Measurements from ENCODE around the gene TMEM79.
"Not testable (repeated sequence)": the region's sequence is repeated elsewhere in the genome, so short reads cannot be mapped to it uniquely, and the experiment has no call there.

Gene TMEM79

DNA sequence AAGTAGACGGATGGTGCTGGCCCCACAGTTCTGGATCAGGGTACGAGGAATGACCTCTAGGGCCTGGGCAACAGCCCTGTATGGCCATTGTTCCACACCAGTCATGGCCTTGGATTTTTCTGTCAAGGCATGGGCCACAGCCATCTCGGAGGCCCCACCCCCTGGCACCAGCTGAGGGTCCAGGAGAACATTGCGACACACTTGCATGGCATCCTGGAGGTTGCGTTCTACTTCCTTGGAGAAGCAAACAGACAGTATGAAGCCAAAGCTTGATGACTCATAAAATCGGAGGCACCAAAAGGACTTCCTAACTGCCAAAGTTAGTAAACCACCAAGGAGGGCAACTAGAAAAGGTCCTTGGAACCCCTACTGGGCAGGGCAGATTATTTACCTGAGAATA, 26.8 kb downstream of the TMEM79 start:
- DNase-seq, result no peak

DNA sequence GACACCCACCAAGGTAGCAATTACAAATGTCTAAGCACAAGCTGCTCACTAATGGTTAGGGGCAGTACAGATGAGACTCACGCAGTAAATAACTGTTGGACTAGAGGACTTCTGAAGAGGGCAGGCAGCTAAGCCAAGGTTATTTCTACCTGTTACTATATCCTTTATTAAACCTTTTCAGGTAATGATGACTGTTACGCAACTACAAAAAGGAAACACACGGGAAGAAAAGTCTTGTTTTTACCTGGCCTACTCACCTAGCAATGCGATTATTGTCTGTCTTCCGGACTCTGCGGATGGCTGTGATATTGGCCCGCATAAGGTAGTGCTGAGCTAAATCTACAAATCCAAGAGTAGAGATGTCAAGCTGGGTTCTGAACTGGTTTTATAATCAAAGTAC, 32.8 kb downstream of the TMEM79 start:
- DNase-seq, result no peak

DNA sequence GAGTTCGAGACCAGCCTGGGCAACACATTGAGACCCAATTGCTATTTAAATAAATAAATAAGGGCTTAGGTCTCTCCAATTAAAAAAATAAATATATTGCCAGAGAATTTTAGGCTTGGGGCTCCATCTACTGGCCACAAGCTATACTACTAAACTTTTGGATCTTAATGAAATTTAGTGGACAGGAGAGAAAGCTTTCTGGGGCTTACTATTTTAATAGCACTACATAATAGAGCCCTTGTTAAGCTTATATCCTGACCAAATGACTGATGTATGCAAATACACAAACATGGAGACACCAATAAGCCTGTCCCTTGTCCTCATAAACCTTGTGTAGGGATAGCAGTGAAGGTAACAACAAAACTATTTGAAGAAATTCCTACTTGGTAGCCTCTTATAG, 35.5 kb downstream of the TMEM79 start:
- DNase-seq, result no peak

- DNase-seq, result no peak
These were observed 36.4 kb downstream of the TMEM79 start for GRCh38 chr1:156320560-156320959.

- not testable (repeated sequence) for DNase-seq
These were observed 39.1 kb downstream of the TMEM79 start for GRCh38 chr1:156323179-156323578.

GRCh38 chr1:156336242-156336641, 52.1 kb downstream of the TMEM79 start:
- DNase-seq, result no peak

DNA sequence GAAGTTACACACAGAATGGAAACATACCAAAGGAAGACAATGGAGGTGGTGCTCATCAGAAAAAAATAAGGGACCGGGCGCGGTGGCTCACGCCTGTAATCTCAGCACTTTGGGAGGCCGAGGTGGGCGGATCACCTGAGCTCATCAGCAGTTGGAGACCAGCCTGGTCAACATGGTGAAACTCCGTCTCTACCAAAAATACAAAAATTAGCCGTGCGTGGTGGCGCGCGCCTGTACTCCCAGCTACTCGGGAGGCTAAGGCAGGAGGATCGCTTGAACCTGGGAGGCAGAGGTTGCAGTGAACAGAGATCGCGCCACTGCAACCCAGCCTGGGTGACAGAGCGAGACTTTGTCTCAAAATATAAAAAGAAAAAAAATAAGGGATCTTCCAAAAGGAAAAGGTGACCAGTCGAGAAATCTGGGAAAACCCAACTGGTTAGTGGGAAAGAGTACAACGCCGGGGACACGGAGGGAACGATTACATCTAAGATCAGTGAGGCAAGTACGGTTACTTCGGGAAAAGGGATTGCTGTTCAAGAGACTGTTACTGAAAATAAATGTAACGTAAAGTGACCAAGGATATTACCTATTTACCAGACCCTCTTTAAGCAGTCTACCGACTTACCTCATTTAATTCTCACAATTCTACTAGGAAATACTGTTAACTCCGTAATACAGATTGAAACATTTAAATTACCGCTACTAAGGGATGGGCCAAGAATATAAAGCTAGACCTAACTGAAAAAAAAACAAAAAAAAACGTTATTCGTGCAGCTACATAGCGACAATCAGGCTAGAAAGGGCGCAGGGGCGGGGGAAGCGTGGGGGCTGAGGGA, 53.1 kb downstream of the TMEM79 start:
- no peak for DNase-seq

DNA sequence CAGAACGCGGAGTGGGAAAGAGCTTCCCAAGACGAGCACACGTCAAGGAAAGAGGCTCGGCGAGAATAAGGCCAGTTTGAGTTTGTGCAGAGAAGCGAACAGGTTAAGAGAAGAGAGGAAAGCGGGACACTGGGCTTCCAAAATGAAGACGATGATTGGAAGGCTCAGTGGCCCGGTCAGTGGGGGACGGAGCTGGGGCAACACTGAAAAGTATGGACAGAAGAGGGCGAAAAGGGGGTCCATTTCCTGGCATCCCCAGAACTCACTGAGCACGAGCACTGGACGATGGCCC, 53.7 kb downstream of the TMEM79 start:
- DNase-seq, result peak; percentile 3

- peak; percentile 98 for DNase-seq
These were observed 54.3 kb downstream of the TMEM79 start, which contains the start of the genes CCT3 and TSACC for GRCh38 chr1:156338180-156338976. TSS of gene CCT3 (minus strand) at chr1:156338292. CDS start at chr1:156338184, 108 bp downstream. TSS of gene TSACC (plus strand) at chr1:156338526. CDS start at chr1:156339758, 1,232 bp downstream.
